ENCODE measurements around the gene DAP.
A peak's percentile ranks its signal among the peaks of the same experiment; 100 is the strongest.
"Not testable (repeated sequence)": the region's sequence is repeated elsewhere in the genome, so short reads cannot be mapped to it uniquely, and the experiment has no call there.

DAP gene, protein sequence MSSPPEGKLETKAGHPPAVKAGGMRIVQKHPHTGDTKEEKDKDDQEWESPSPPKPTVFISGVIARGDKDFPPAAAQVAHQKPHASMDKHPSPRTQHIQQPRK

DNA sequence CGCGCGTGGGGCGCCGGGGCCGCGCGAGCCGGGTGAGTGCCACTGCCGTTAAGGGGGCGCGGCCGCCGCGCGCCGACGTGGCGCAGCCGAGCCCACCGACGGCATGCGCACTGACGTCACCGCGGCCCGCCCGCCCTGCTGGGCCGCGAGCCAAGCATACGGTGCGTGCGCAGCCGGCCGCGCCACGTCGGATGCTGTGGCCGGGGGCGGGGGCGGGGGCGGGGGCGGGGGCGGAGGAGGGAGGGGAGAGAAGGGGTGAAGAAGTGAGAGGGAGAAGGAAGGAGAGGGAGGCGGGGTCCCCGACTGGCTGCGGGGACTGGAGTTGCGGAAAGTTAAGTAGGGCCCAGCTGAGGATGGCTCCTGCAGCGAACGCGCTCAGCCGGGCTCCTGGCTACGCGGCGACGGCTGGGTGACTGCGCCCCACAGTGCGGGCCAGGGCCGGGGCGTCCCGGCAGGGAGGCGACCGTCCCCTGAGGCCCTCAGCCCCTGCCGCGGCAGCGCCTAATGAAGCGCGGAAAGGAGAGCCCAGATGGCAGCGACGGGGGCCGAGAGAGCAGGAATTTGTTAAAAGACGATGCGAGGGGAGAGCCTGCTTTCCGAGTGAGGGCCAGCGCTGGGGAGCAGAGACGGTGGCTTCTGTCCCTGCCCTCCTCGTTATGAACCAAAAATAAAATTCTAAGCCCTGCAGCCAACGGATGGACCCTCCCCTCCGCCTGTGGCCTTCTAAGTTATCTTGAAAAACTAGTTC is at the start of gene DAP:
DAP (minus strand) TSS at position 50 of the 748 bp plus-strand sequence. CDS start 166 bp downstream, outside the sequence.
- DNase-seq, result peak; percentile 93

DNA sequence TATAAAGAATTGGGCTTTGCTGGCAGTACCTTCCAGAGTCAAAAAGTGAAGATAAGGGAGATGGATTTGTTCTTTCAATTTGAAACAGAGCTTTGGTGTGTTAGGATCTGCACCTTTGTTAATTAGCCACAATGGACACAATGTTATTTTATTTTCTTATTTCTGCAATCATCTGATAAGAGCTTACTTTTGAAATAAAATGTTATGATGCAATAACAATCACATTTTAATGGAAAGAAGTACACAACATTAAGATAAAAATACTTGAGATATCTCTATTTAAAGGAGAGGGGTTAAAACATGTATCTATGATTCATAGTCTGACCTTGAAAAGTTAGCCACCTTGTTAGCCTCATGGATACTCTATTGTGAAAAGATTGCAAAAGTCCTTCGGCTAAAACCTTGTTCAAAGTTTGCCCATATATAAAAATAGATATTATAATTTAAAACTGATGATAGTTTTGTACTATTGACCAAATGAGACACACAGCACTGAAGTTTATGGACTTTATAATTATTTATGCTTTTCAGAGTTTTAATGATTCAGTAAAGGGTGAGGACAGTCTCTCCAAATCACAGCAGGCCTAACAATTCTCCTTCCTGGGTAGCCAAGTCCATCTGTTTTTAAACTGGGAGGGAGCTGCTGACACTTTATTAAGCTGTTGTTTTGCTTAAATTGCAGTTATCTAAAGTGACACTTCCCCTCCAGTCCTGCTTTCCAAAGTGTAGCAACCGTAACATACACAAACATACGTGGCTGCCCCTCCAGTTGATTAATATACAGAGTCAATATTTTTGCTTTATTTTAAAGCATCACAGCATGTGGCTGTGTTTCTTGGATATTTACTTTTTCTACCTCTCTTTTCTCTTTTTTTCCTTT is 47.6 kb upstream of the DAP start:
- no peak for DNase-seq

DNA sequence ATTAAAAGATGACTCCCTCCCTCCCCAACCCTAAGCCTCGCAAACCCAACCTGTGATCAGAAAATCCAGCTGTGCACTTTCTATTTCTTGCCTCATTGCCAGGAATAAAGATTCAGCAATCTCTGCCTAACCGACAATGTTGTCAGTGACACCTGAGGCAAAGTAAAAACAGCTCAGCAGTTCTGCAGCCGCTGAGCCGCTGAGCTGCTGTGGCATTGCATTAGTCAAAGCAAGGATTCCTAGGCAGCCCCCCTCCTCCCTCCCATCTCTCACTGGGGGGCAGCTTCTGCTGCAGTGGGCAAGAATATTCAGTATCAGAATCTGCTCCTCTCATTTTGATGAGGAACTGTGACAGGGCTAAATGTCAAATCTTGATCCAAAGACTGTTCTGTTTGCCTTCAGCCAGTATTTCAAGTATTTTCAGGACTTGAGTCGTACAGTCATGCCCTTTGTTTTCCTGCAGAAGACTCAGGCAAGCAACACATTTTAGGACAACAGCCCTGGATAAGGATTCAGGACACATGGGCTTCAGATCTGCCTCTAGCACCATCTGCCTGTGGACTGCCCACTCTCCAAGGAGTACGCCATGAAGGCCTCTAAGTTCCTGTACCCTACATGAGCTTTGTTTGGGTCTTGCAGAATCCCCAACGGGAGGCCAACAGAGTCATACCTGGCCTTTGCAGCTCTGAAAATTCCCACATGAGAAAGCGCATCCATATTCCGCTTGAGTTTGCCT is 41.1 kb upstream of the DAP start:
- DNase-seq, result no peak

DNA sequence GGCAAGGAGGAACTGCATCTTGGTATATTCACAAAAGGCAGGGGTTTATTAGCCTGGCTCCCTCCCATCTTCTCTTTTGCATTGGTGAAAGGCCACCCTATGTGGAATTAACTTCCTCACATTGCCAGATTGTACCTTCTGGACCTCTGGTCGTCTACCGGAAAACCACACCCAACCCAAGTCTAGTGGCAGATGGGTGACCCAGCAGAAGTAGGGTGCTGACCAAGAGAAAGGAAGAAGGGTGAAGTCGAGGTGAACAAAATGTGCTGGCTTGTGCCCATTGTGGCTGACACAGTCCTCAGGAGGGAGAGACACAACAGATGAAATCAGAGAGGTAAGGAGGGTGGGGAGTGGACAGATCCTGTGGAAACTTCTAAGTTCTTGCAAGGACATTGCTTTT is 39.8 kb upstream of the DAP start:
- no peak for DNase-seq

- DNase-seq, result no peak
Measured at GRCh38 chr5:10797261-10797660, 36.2 kb upstream of the DAP start.

DNA sequence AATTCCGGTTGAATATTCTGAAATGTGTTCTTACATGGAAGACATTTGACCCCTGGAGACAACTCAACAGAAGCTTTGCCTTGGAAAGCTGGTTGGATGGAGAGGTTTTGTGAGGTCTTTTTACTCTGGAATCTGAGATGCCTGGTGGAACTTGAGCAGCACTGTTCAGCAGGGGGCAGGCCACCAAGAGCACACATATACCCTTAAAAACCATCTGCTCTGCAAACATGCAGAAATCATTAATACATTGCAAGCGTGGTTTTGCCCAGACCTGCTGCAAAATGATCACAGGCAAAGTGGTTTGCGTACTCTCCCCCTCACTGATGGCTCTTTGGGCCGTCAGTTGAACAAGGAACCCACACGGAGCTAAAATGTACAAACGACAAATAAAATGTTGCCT is 32.8 kb upstream of the DAP start:
- DNase-seq, result no peak

GRCh38 chr5:10792336-10792735 is 31.3 kb upstream of the DAP start:
- DNase-seq, result no peak

DNA sequence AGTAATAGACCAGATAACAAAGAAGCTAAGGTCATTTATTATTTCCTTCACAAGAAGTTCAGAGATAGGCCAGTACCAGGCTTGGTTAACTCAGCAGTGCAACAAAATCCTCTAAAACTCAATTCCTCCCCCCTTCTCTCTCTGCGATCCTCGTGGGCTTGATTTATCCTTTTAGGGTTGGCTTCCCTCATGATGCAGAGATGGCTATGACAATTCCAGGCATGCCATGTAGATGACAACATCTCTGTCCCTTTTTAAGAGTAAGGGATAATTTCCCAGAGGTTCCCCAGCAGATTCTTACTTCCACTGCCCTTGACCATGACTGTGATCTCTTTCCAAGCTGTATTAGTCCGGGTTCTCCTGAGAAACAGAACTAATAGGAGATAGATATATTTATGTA is 28.7 kb upstream of the DAP start:
- no peak for DNase-seq

DNA sequence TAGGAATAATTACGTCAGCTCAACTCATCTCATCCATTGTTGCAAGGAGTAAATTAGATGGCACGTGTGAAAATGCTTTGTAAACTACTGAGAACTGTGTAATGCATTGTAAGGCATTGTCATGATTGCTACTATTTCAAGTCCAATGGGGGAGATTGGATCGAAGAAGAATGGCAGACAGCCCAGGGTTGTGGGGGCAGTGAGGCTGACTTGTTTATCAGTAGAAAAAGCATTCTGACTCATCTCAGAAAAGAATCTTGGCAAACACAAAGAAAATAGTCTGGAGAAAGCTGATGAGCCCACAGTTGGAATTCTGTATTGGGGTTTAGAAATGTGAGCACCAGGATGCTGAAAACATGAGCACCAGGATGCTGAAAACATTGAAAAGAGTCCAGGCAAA is 28.0 kb upstream of the DAP start:
- DNase-seq, result no peak

DNA sequence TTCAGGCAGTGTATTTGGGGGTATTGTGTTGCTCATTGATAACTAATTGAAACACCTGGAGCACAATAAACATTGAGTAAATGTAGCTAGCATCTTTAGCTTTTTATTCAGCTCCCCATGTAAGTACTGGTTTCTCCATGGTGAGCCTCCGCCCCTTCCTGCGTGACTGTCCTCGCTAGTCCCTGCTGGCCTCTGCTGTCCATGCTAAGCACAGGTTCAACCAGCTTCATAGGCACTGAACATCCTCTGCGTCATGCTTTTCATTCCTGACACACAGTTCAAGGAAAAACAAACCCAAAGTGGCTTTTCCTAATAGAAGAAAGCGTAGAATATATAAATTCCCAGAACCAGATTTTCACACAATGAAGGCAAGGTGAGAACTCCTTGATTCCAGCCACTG is 27.3 kb upstream of the DAP start:
- no peak for DNase-seq

- DNase-seq, result no peak
Measured at GRCh38 chr5:10786835-10787234, 25.8 kb upstream of the DAP start.

- DNase-seq, result not testable (repeated sequence)
Measured at GRCh38 chr5:10780208-10780607, 19.2 kb upstream of the DAP start.

DNA sequence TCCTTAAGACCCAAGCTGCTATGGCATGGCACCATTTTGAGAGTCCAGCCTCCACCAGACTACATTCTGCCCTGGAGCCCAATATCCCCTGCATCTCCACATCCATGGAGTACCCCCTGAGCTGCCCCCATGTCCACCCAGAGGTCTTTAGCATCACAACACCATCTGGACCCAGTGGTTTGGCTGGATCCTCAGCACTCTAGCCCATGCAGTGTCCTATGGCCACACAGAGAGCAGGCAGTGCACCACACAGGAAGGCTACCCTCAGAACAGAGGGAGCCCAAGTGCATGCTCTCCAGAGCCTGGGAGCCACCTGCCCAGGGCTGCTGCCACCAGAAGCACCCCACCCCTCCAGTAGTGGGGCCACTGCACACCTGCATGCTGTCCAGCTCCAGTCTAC is 18.6 kb upstream of the DAP start:
- no peak for DNase-seq

GRCh38 chr5:10778179-10778910 is 17.3 kb upstream of the DAP start:
- DNase-seq, result no peak

- no peak for DNase-seq
Measured at GRCh38 chr5:10775646-10776045, 14.6 kb upstream of the DAP start.

DNA sequence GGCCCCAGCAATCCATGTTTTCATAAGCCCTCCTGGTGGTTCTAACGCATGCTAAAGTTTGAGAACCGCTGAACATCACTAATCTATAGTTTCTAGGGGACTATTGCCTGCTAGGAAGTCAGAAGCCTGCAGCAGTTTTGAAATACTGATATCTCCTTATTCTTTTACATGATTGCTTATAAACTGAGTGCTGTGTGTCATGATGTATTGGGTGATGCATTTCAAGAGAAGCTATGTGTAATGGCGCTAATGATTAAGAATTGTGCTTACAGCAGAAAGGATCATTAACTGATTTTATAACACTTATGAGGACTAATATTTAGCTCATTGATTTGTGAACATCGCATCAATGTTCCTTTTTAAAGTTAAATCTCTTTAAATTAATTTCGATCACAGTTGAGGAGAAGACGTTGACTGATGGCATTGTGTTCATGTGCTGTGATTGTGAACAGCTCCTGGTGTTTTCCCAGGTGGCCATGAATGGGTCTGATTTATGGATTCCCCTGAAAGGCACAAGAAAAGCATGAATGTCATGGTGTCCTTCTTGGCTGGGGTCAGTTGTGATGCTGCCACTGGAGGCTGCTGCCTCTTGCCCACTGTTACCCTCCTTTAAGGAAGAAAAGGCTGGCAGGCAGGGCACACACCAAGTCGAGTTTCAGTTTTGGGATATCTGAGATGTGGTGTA is 12.0 kb upstream of the DAP start:
- DNase-seq, result peak; percentile 4

DNA sequence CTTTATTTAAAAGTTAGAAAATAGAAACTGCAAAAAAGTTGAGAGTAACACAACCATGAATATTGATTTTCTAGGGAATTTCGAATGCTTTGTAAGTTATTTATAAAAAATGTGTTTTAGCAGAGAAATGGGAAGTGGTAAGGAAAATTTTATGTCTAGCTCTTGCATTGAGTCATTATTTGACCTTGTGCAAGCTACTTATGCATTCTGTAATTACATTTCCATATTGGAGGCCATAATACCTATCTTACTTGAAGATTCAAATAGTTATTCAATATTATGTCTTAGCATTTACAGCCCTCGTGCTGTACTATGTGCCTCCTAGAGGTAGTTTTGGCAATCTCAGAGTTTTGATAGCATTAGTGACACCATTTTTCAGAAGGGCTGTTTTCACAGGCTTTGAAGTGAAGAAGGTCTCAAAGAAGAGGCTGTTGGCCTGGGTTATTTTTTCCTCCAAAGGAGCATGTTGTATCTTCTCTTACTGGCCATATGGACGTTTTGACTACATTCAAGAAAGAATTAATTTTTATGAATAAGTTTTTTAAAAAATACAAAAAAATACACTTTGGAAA is 7.4 kb upstream of the DAP start:
- DNase-seq, result peak; percentile 0

DNA sequence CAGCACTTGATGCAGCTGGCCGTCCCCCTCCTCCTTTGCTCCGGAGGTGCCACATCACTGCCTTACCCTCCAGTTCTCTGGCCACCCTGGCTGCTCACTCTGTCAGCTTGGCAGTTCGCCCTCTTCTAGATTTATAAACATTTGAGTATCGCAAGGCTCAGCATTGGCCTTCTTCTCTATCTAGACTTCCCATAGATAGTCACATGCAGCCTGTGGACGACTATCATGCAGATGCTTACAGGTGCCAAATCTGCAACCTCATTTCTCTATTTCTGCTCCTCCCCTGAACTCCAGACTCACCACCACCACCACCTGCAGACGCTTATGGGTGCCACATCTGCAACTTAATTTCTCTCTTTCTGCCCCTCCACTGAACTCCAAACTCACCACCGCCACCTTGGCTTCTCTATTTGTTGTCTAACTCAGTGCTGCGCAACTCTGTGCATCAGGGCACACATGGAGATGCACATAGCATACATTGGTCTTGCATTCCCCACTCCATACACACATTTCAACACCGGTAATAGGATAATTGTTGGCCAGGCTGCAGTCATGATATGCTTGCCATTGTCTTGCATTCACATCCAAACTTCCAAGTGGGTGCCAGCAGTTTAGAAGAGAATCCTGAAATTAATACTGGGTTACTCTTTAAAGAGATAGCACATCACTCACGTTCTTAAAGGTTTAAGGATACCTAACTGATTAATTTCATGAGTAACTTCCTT is 1.9 kb upstream of the DAP start:
- DNase-seq, result no peak

DNA sequence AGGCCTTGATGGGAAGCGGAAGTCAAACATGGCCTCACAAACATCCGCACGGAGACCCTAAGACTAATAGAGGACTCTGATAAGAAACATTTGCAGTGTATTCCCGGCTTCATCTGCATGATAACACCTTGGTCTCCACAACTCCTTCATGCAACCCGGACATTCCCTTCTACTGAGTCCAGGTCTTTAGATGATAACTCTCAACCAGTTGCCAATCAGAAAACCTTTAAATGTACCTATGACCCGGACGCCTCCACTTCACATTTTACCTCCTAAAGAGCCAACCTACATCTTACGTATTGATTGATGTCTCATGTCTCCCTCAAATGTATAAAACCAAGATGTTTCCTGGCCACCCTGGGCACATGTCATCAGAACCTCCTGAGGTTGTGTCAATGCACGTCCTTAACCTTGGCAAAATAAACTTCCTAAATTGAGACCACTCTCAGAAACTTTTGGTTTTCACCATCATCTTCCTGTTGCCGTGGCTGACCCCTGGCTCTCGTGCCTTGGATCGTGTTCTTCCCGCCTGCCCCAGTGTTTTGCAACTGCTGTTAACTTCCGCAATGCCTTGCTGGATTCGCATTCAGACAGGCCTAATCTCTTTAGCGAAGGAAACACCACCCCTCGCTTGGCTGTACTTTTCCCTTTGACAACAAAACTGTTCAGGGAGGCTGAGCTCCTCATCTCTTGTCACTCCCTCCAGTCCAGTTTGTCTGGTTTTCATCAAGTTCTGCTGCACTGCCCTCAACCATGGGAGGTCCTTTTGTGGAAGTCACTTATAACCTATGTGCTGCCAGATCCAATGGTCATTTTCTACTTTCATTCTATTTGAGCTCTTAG is 1.1 kb upstream of the DAP start:
- peak; percentile 57 for DNase-seq

DNA sequence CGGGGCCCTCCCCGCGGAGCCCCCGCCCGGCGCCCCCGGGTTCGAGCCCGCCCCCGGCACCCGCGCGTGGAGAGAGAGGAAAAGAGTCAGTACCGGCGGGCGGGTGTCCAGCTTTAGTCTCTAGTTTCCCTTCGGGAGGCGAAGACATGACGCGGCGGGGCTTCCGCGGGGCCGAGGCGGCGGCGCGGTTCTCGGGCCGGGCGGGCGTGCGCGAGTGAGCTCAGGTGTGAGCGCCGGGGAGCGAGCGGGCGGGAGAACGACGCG is 181 bp downstream of the DAP start:
- DNase-seq, result no peak

All from islet precursor cell (in vitro differentiated cells).